ENCODE data around the gene S100A7. TPM values are rescaled to one million over a fixed set of nuclear protein-coding genes. Genes with fewer than 3 reads are reported as not detected.

The S100A7 gene
- total and polyA plus RNA-seq, 9 of the 15 experiments (the other 6 are each of a cell fraction or from before 2014, with no cell fraction given) = not detected

- no peak for TF ChIP-seq ZNF324 (CRISPR knock-in tag; IDR thresholded peaks at IDR 0.05)
- TF ChIP-seq, protein P1, sequence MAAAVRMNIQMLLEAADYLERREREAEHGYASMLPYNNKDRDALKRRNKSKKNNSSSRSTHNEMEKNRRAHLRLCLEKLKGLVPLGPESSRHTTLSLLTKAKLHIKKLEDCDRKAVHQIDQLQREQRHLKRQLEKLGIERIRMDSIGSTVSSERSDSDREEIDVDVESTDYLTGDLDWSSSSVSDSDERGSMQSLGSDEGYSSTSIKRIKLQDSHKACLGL (CRISPR knock-in tag; IDR thresholded peaks at IDR 0.05; ENCODE audit: borderline replicate concordance, poor library complexity, severe bottlenecking) = no peak
- TF ChIP-seq GABPB1 (CRISPR knock-in tag; IDR thresholded peaks at IDR 0.05) = no peak
- TF ChIP-seq, protein P2, sequence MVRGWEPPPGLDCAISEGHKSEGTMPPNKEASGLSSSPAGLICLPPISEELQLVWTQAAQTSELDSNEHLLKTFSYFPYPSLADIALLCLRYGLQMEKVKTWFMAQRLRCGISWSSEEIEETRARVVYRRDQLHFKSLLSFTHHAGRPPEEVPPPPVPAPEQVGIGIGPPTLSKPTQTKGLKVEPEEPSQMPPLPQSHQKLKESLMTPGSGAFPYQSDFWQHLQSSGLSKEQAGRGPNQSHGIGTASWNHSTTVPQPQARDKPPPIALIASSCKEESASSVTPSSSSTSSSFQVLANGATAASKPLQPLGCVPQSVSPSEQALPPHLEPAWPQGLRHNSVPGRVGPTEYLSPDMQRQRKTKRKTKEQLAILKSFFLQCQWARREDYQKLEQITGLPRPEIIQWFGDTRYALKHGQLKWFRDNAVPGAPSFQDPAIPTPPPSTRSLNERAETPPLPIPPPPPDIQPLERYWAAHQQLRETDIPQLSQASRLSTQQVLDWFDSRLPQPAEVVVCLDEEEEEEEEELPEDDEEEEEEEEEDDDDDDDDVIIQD (CRISPR knock-in tag; IDR thresholded peaks at IDR 0.05) = no peak
- TF ChIP-seq, protein P3, sequence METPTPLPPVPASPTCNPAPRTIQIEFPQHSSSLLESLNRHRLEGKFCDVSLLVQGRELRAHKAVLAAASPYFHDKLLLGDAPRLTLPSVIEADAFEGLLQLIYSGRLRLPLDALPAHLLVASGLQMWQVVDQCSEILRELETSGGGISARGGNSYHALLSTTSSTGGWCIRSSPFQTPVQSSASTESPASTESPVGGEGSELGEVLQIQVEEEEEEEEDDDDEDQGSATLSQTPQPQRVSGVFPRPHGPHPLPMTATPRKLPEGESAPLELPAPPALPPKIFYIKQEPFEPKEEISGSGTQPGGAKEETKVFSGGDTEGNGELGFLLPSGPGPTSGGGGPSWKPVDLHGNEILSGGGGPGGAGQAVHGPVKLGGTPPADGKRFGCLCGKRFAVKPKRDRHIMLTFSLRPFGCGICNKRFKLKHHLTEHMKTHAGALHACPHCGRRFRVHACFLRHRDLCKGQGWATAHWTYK (CRISPR knock-in tag; IDR thresholded peaks at IDR 0.05) = no peak
- TF ChIP-seq ZNF507 (tag; conservative IDR thresholded peaks at IDR 0.05) = no peak
- no peak for TF ChIP-seq ZNF253 (CRISPR knock-in tag; conservative IDR thresholded peaks at IDR 0.05)
- TF ChIP-seq SIN3A (IDR thresholded peaks at IDR 0.05; ENCODE audit: borderline replicate concordance in 2 of 2, control insufficient read depth in 1 of 2, low read depth in 2 of 2, low read length in 2 of 2) = 0 out of 4 replicates have a peak, but pooled peaks of 1 of the 2 experiments have one; percentile 10
- TF ChIP-seq ZZZ3 (IDR thresholded peaks at IDR 0.05) = no peak
- no peak for TF ChIP-seq ILK (tag; IDR thresholded peaks at IDR 0.05; ENCODE audit: borderline replicate concordance, low read depth)
- no peak for TF ChIP-seq EP400 (IDR thresholded peaks at IDR 0.05)
- peak; percentile 84; the same call in 1 of the 2 replicates for TF ChIP-seq MYNN (IDR thresholded peaks at IDR 0.05)
- no peak for TF ChIP-seq MYNN (CRISPR knock-in tag; IDR thresholded peaks at IDR 0.05)
- TF ChIP-seq CLOCK (CRISPR knock-in tag; IDR thresholded peaks at IDR 0.05; ENCODE audit: borderline replicate concordance) = peak; percentile 60; the same call in 1 of the 2 replicates
- TF ChIP-seq FOXK1 (CRISPR knock-in tag; IDR thresholded peaks at IDR 0.05; ENCODE audit: borderline replicate concordance) = no peak
- no peak for TF ChIP-seq BRD9 (IDR thresholded peaks at IDR 0.05; ENCODE audit: low read depth, partially characterized antibody)
- peak in 1 of 2 experiments; percentile 70; a peak in 2 of 4 replicates for TF ChIP-seq FOXK2 (conservative IDR thresholded peaks at IDR 0.05 in 1 of 2, IDR thresholded peaks at IDR 0.05 in 1 of 2; ENCODE audit: low read depth in 2 of 2)
- TF ChIP-seq KDM4B (IDR thresholded peaks at IDR 0.05; ENCODE audit: borderline replicate concordance in 2 of 2, low read depth in 1 of 2) = no peak
- TF ChIP-seq, protein P4, sequence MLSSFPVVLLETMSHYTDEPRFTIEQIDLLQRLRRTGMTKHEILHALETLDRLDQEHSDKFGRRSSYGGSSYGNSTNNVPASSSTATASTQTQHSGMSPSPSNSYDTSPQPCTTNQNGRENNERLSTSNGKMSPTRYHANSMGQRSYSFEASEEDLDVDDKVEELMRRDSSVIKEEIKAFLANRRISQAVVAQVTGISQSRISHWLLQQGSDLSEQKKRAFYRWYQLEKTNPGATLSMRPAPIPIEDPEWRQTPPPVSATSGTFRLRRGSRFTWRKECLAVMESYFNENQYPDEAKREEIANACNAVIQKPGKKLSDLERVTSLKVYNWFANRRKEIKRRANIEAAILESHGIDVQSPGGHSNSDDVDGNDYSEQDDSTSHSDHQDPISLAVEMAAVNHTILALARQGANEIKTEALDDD (IDR thresholded peaks at IDR 0.05) = peak; percentile 75
Observed at GRCh38 chr1:153432874-153433681, 27.4 kb downstream of the S100A7 start (continued).

All from K562 (cell line).